CD8-positive, alpha-beta memory T cell (primary cell): ENCODE data around the gene CD93. TPM values are rescaled to one million over a fixed set of nuclear protein-coding genes. Genes with fewer than 3 reads are reported as not detected.

Experiments
- CTCF ChIA-PET: fragments of 350-600 bp; sonication (Branson Sonifier 250); formaldehyde crosslinking; loops from one replicate; lab custom pipeline; 2021; ENCODE audit warnings: antibody characterized with exemption; lab: Charles Lee
- POLR2A ChIA-PET: fragments of 350-600 bp; sonication (Branson Sonifier 250); formaldehyde crosslinking; loops from one replicate; lab custom pipeline; 2021; ENCODE audit warnings: antibody characterized with exemption; lab: Charles Lee
- DNase-seq, 5 donors: peaks; one replicate each; pipeline versions ENCODE4 v3.0.0 to v3.0.0-alpha.2; 2020 to 2022; ENCODE audit warnings: mixed read lengths in 1 of 5
- H3K27ac ChIP-seq: one replicate; pipeline ENCODE4 v1.7.0; 2013; ENCODE audit warnings: low read depth, mild to moderate bottlenecking, low read length, moderate library complexity
- H3K27me3 ChIP-seq: 2 replicates; pipeline ENCODE4 v1.7.0; 2013; ENCODE audit warnings: low read length, mild to moderate bottlenecking; ENCODE audit not compliant: insufficient read depth, poor library complexity, severe bottlenecking
- H3K36me3 ChIP-seq: 2 replicates; pipeline ENCODE4 v1.7.0; 2013; ENCODE audit warnings: mild to moderate bottlenecking, low read length, moderate library complexity; ENCODE audit not compliant: insufficient read depth
- H3K4me1 ChIP-seq: 2 replicates; pipeline ENCODE4 v1.7.0; 2013; ENCODE audit warnings: mild to moderate bottlenecking, low read length, moderate library complexity; ENCODE audit not compliant: insufficient read depth
- H3K4me3 ChIP-seq: 2 replicates; pipeline ENCODE4 v1.7.0; 2013; ENCODE audit warnings: mild to moderate bottlenecking, low read length
- H3K9me3 ChIP-seq: 2 replicates; pipeline ENCODE4 v1.7.0; 2013; ENCODE audit warnings: mild to moderate bottlenecking, low read length
- H3K27ac Mint-ChIP-seq, 8 donors: one replicate each; pipeline ENCODE4 v1.8.0; 2020 to 2021; ENCODE audit warnings: mixed read lengths in 8 of 8, mild to moderate bottlenecking in 6 of 8, inconsistent platforms in 3 of 8, moderate library complexity in 3 of 8
- H3K27me3 Mint-ChIP-seq, 2 donors: one replicate each; pipeline ENCODE4 v1.8.0; 2020 to 2021; ENCODE audit warnings: mixed read lengths in 2 of 2, mild to moderate bottlenecking in 1 of 2, moderate library complexity in 1 of 2
- H3K36me3 Mint-ChIP-seq, 3 donors: one replicate each; pipeline ENCODE4 v1.8.0; 2020 to 2021; ENCODE audit warnings: mixed read lengths in 3 of 3, inconsistent platforms in 1 of 3, mild to moderate bottlenecking in 1 of 3
- H3K4me1 Mint-ChIP-seq, 3 donors: one replicate each; pipeline ENCODE4 v1.8.0; 2020 to 2021; ENCODE audit warnings: mixed read lengths in 3 of 3, inconsistent platforms in 1 of 3, mild to moderate bottlenecking in 1 of 3
- H3K4me3 Mint-ChIP-seq, 7 donors: one replicate each; pipeline ENCODE4 v1.8.0; 2020 to 2021; ENCODE audit warnings: mixed read lengths in 7 of 7, mild to moderate bottlenecking in 6 of 7, moderate library complexity in 4 of 7, inconsistent platforms in 2 of 7
- H3K9me3 Mint-ChIP-seq, 5 donors: one replicate each; pipeline ENCODE4 v1.8.0; 2020 to 2022; ENCODE audit warnings: mixed read lengths in 5 of 5, mild to moderate bottlenecking in 3 of 5, moderate library complexity in 2 of 5, inconsistent platforms in 1 of 5
- polyA plus RNA-seq: library from polyadenylated mRNA; unstranded; fragments of 300-500 nt; fragmentation: Illumina TruSeq; gene quantifications from one replicate; pipeline ENCODE4 v1.2.3, GENCODE V29; 2021
- total RNA-seq, 2 experiments: library from RNA; stranded (reverse); gene quantifications; one replicate each; pipeline ENCODE4 v1.2.3, GENCODE V29; 2021

The CD93 gene
- total and polyA plus RNA-seq, 3 experiments from 2014 or later, result 0.02 to 0.53 (median 0.50) TPM

DNA sequence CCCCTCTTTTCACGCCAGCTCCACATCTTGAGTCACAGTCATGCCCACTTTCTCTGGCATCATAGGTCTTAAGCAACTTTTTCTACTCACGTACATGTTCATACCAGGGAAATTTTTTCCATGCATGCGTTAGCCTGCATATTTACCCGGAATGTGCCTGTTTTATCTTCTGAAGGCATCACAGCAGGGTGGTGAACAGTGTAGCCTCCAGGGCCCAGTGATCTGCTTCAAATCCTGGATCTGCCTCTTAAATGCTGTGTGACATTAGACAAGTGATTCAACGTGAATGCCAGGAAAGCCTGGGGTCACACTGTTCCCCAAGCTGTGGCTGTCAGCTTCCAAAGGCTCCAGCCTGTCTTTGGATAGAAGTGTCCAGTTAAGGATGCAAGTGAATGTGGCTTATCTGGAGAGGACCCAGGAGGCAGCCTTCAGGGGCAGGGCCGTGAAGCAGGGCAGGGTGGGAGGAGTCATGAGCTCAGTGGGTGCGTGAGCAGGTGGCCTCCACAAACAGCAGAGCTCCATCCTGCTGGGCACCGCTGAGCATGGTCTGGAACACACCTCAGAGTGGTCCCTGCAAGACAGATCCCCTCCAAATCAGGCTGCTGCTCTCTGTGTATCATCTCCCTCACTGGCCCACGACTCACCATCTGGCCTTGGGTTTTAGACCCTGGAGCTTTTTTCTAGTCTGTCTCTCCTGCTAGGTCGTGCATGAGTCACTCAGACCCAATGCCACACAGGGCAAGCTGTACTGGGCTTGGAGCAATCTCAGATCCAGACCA lies 30.4 kb upstream of the CD93 start:
- no peak for DNase-seq
- CTCF ChIA-PET, result no interaction called here
- Histone ChIP-seq H3K27me3 (no peaks in the 10 kb centered on the region), H3K27ac (no peak overlapping the region), H3K4me3 (no peak overlapping the region), H3K4me1 (no peaks in the 10 kb centered on the region), H3K9me3 (no peaks in the 10 kb centered on the region), H3K36me3 (no peaks in the 10 kb centered on the region)
- Mint-ChIP-seq H3K9me3 (peaks cover 0 to 2% (median 0%) of the 10 kb centered on the region in 5 donors), H3K4me3 (no peak overlapping the region), H3K4me1 (no peaks in the 10 kb centered on the region), H3K27me3 (peaks cover 0 to 8% of the 10 kb centered on the region in 2 donors), H3K36me3 (no peaks in the 10 kb centered on the region), H3K27ac (no peak overlapping the region)
- POLR2A ChIA-PET, result no interaction called here

DNA sequence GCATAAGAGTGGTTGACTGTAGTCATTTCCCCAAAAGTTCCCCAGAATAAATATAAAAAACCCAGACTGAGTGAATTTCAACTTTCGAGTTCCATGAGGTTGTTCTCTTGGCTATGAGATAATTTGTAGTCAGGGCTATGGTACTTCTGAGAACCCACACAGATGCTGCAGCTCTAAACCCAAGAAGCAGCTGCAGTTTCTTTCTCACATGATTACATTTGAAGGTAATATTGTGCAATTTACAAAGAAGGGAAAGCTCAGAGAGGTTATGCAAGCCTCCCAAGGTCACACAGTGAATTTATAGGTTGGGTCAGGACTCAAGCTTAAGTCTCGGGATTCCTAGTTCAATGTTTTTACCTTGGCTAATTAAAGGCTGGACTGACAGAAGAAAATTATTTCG lies 29.7 kb upstream of the CD93 start:
- Histone ChIP-seq H3K4me3 (no peak overlapping the region), H3K27ac (no peak overlapping the region), H3K36me3 (no peaks in the 10 kb centered on the region), H3K4me1 (no peaks in the 10 kb centered on the region), H3K27me3 (no peaks in the 10 kb centered on the region), H3K9me3 (no peaks in the 10 kb centered on the region)
- POLR2A ChIA-PET, result no interaction called here
- Mint-ChIP-seq H3K27me3 (peaks cover 0 to 2% of the 10 kb centered on the region in 2 donors), H3K4me1 (no peaks in the 10 kb centered on the region), H3K9me3 (peaks cover 0 to 2% (median 0%) of the 10 kb centered on the region in 5 donors), H3K27ac (no peak overlapping the region), H3K4me3 (no peak overlapping the region), H3K36me3 (no peaks in the 10 kb centered on the region)
- CTCF ChIA-PET, result no interaction called here
- no peak for DNase-seq

DNA sequence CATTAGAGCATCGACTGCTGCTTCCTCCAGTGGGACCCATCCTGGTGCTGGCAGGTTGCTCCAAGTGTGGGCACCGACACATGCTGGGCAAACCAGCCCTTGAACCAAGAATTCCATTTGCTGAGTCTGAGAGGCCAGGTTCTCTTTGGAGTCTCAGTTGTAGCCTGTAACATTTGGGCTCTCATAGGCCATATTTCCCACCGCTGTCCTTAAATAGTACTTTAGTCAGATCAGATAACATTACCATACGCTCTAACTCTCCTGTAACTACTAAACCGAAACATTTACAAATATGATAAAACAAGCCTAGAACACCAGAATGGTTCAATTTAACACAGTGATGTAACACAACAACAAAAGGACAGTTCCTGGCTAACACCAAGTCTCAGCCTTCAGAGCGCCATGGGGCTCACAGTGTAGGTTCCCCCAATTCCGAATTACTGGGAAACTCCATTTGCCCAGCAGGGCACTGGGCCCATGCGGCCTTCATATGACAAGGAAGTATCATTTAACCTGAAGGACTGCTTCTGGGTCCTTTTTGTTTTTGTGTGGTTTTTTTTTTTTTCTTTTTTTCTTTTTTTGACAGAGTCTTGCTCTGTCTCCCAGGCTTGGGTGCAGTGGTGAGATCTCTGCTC lies 28.4 kb upstream of the CD93 start:
- H3K4me3 ChIP-seq, result no peak overlapping the region
- no peaks in the 10 kb centered on the region for H3K36me3 ChIP-seq
- Mint-ChIP-seq H3K27me3 (peaks cover 0 to 5% of the 10 kb centered on the region in 2 donors), H3K4me3 (no peak overlapping the region), H3K36me3 (no peaks in the 10 kb centered on the region), H3K27ac (no peak overlapping the region), H3K9me3 (peaks cover 0 to 2% (median 0%) of the 10 kb centered on the region in 5 donors), H3K4me1 (no peaks in the 10 kb centered on the region)
- ChIA-PET CTCF (no interaction called here), POLR2A (no interaction called here)
- DNase-seq, result no peak
- no peaks in the 10 kb centered on the region for H3K9me3 ChIP-seq
- H3K27ac ChIP-seq, result peak overlapping the region; percentile 41
- no peaks in the 10 kb centered on the region for H3K27me3 ChIP-seq
- no peaks in the 10 kb centered on the region for H3K4me1 ChIP-seq

DNA sequence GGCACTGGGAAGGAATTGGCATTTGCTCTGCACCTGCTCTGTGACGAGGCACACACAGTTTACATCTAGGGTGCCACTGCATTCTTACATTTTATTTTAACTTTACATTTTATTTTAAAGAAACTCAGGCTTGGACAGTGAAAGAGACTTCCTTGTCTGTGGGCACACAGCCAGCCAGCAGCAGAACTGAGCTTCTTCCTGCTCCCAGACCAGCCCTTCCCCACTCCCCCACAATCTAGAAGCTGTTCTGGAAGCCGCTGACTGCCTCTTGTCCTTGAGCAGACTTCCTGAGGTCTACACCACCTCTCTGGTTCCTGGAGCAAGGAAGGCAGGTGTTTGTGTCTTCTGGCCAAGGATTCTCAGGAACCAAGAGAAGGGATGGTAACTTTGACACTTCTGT lies 27.9 kb upstream of the CD93 start:
- Histone ChIP-seq H3K36me3 (no peaks in the 10 kb centered on the region), H3K4me1 (no peaks in the 10 kb centered on the region), H3K27ac (no peak overlapping the region), H3K9me3 (no peaks in the 10 kb centered on the region), H3K27me3 (no peaks in the 10 kb centered on the region), H3K4me3 (no peak overlapping the region)
- CTCF ChIA-PET, result no interaction called here
- H3K4me1 Mint-ChIP-seq, result no peaks in the 10 kb centered on the region
- no peaks in the 10 kb centered on the region for H3K9me3 Mint-ChIP-seq
- peaks cover 0 to 6% of the 10 kb centered on the region in 2 donors for H3K27me3 Mint-ChIP-seq
- peak overlapping the region in 1 of 8 donors; percentile 34 for H3K27ac Mint-ChIP-seq
- H3K4me3 Mint-ChIP-seq, result no peak overlapping the region
- H3K36me3 Mint-ChIP-seq, result no peaks in the 10 kb centered on the region
- DNase-seq, result no peak
- POLR2A ChIA-PET, result no interaction called here

DNA sequence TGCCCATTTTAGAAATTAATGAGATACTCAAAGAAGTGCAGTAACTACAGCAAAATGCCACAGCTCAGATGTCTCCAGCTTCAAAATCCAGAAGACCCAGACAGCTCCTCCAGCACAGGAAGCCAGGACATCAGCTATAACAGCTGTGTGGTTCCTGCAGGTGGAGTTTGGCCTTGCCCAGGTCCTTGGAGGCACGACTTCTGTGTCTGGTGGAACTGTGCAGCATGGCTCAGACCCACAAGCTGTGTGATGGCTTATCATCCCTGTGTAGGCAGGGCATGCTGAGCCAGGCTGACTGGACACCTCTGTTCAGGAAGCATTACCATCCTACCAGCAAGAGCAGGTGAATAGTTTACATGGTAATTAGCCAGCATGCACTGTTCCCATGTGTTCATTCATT lies 26.5 kb upstream of the CD93 start:
- Histone ChIP-seq H3K4me1 (no peaks in the 10 kb centered on the region), H3K4me3 (no peak overlapping the region), H3K27ac (no peak overlapping the region), H3K9me3 (no peaks in the 10 kb centered on the region), H3K27me3 (no peaks in the 10 kb centered on the region), H3K36me3 (no peaks in the 10 kb centered on the region)
- Mint-ChIP-seq H3K27ac (no peak overlapping the region), H3K4me3 (no peak overlapping the region), H3K4me1 (no peaks in the 10 kb centered on the region), H3K9me3 (no peaks in the 10 kb centered on the region), H3K36me3 (no peaks in the 10 kb centered on the region), H3K27me3 (peaks cover 0 to 4% of the 10 kb centered on the region in 2 donors)
- ChIA-PET POLR2A (no interaction called here), CTCF (no interaction called here)
- no peak for DNase-seq

DNA sequence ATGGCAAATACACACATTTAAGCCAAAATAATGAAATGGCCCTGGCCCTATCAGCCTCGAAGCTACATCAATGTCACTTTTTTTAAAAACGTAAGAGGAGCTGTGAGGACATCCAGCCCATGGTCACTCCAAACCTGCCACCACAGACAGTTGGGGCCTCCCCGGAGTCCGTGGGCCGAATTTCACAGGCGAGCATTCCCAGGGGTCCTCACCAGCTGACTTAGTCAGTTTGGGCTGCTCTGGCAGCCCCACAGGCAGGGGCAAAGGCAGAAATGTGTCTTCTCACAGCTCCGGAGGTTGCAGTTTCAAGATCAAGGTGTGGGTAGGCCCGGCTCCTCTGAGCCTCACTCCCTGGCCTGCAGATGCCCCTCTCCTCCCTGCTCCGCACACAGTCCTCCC lies 25.8 kb upstream of the CD93 start:
- Mint-ChIP-seq H3K27ac (no peak overlapping the region), H3K27me3 (peaks cover 0 to 4% of the 10 kb centered on the region in 2 donors), H3K9me3 (no peaks in the 10 kb centered on the region), H3K4me1 (no peaks in the 10 kb centered on the region), H3K4me3 (no peak overlapping the region), H3K36me3 (no peaks in the 10 kb centered on the region)
- CTCF ChIA-PET, result no interaction called here
- no peak for DNase-seq
- POLR2A ChIA-PET, result no interaction called here
- Histone ChIP-seq H3K27me3 (no peaks in the 10 kb centered on the region), H3K9me3 (no peaks in the 10 kb centered on the region), H3K4me3 (no peak overlapping the region), H3K27ac (no peak overlapping the region), H3K36me3 (no peaks in the 10 kb centered on the region), H3K4me1 (no peaks in the 10 kb centered on the region)

DNA sequence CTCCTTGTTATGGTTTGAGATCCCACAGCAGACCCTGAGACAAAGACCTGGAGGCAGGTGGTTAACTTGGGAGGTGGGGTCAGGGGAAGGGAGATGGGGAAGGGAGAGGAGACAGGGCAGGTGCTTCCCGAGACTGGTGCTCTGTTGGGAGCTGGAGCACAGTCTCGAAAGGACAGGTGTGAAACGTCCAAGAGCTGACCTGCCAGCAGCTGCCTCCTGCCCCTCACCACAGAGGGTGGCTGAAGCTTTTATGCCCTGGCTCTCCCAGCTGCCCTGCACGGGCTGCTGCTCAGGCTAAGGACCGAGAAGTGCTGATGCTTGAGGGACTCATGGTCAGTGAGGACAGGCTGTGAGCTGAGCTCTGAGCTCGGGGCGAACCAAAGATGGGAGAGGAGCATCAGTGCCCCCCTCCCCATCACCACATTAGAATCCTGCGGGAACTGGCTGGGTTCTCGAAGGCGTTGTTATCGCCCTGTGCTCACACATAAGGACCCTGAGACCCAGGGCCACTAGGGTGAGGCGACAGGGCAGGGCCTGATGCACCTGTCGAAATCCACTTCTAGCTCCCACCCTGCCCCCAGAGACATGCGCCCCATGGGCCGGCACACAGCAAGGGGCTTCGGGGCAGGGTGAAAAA lies 25.3 kb upstream of the CD93 start:
- H3K4me1 ChIP-seq, result no peaks in the 10 kb centered on the region
- H3K4me3 ChIP-seq, result no peak overlapping the region
- POLR2A ChIA-PET, result no interaction called here
- Mint-ChIP-seq H3K4me3 (no peak overlapping the region), H3K4me1 (no peaks in the 10 kb centered on the region), H3K27me3 (peaks cover 0 to 4% of the 10 kb centered on the region in 2 donors), H3K36me3 (no peaks in the 10 kb centered on the region), H3K27ac (peak overlapping the region in 1 of 8 donors; percentile 43), H3K9me3 (no peaks in the 10 kb centered on the region)
- H3K27me3 ChIP-seq, result no peaks in the 10 kb centered on the region
- no peak for DNase-seq
- CTCF ChIA-PET, result no interaction called here
- no peak overlapping the region for H3K27ac ChIP-seq
- H3K9me3 ChIP-seq, result no peaks in the 10 kb centered on the region
- H3K36me3 ChIP-seq, result no peaks in the 10 kb centered on the region

DNA sequence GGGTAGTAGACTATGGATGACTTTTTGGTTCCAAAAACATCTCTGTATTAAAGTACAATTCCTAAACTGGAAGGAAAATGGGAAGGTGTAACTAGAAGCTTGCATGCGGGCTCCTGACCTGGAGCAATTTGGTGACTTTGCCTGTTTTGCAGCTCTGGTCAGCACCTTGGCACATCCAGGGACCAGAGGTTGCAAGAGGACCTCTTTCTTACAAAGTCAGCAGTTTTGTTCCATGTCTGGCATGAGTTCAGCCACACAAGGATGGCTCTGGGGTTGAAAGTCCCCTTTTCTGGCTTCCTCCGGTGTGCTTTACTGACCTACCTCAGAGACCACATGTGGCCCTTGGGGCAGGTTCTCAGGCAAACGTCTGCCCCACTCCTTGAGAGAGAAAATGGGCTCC lies 22.7 kb upstream of the CD93 start:
- H3K27me3 ChIP-seq, result no peaks in the 10 kb centered on the region
- Mint-ChIP-seq H3K4me1 (no peaks in the 10 kb centered on the region), H3K27ac (no peak overlapping the region), H3K4me3 (no peak overlapping the region), H3K9me3 (no peaks in the 10 kb centered on the region), H3K36me3 (no peaks in the 10 kb centered on the region), H3K27me3 (peaks cover 3 to 4% of the 10 kb centered on the region in 2 donors)
- CTCF ChIA-PET, result no interaction called here
- no peak overlapping the region for H3K4me3 ChIP-seq
- H3K36me3 ChIP-seq, result no peaks in the 10 kb centered on the region
- H3K9me3 ChIP-seq, result no peaks in the 10 kb centered on the region
- no peak overlapping the region for H3K27ac ChIP-seq
- no peak for DNase-seq
- H3K4me1 ChIP-seq, result no peaks in the 10 kb centered on the region
- POLR2A ChIA-PET, result no interaction called here
